Thoracic aorta (tissue), 2 donors: ENCODE data around the gene PDZRN3. TPM values are rescaled to one million over a fixed set of nuclear protein-coding genes. Genes with fewer than 3 reads are reported as not detected.
A peak's percentile ranks its signal among the peaks of the same experiment; 100 is the strongest.

Source experiments
- ATAC-seq: fragments of 150-250 bp; one replicate; pipeline ENCODE4 v1.8.0; 2017; ENCODE audit warnings: low read depth; ENCODE audit not compliant: insufficient number of reproducible peaks, low FRiP score
- DNase-seq: peaks from one replicate; pipeline ENCODE4 v3.0.0-alpha.2; 2020; ENCODE audit warnings: low spot score
- H3K27ac ChIP-seq, 2 donors: fragments of 200-600 bp; sonication (generic); 1 replicate in 1 of 2; 2 replicates in 1 of 2; pipeline ENCODE4 v1.5.1; 2016; ENCODE audit warnings: mild to moderate bottlenecking in 2 of 2, moderate library complexity in 2 of 2
- H3K27me3 ChIP-seq: fragments of 200-600 bp; sonication (generic); replicated peaks from 2 replicates; pipeline ENCODE4 v1.6.0; 2016; ENCODE audit warnings: mild to moderate bottlenecking; ENCODE audit not compliant: insufficient read depth
- H3K36me3 ChIP-seq: fragments of 200-600 bp; sonication (generic); one replicate; pipeline ENCODE4 v1.5.1; 2016
- H3K4me1 ChIP-seq, 2 donors: fragments of 200-600 bp; sonication (generic); 1 replicate in 1 of 2; 2 replicates in 1 of 2; pipeline versions ENCODE4 v1.5.1 to v1.6.0; 2016; ENCODE audit warnings: low read depth in 2 of 2, mild to moderate bottlenecking in 1 of 2; ENCODE audit not compliant: control insufficient read depth in 1 of 2
- H3K4me3 ChIP-seq: fragments of 200-600 bp; sonication (generic); 2 replicates; pipeline ENCODE4 v1.5.1; 2016; ENCODE audit warnings: mild to moderate bottlenecking
- H3K9me3 ChIP-seq: fragments of 200-600 bp; sonication (generic); 2 replicates; pipeline ENCODE4 v1.5.1; 2016
- total RNA-seq, 2 donors: library from RNA; depleted of rRNA; stranded (reverse); fragments of >200 nt; gene quantifications; one replicate each; pipeline versions ENCODE4 v1.1.0 to v1.2.3, GENCODE V29; 2016
- TF ChIP-seq, protein P1 (sequence below): fragments of 200-600 bp; sonication (generic); IDR thresholded peaks from one replicate; pipeline ENCODE4 v1.5.1; 2019; ENCODE audit warnings: antibody characterized with exemption

The PDZRN3 gene
- total RNA-seq, 2 donors from 2014 or later: 140 to 166 TPM

DNA sequence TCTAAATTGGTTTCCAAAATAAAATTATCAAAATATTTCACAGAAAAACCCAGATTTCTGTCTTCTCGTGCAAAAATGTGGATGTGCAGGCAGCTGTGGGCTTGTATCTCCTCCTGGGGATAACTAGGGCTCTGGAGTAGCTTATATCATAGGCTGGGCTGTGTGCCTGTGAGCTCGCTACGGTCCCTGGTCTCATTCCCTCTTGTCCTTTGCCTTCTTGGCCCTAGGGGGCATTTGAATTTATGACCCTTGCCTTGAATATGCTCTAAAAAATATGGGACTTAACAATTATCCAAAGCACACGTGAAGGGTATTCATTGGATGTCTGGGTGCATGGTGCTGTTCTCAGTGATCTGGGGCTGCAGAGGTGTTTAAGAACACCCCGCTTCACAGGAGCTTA is 132.6 kb downstream of the PDZRN3 start:
- no peak overlapping the region for H3K4me3 ChIP-seq
- no peaks in the 10 kb centered on the region for H3K36me3 ChIP-seq
- DNase-seq (no peak), ATAC-seq (no peak)
- TF ChIP-seq, protein P1, sequence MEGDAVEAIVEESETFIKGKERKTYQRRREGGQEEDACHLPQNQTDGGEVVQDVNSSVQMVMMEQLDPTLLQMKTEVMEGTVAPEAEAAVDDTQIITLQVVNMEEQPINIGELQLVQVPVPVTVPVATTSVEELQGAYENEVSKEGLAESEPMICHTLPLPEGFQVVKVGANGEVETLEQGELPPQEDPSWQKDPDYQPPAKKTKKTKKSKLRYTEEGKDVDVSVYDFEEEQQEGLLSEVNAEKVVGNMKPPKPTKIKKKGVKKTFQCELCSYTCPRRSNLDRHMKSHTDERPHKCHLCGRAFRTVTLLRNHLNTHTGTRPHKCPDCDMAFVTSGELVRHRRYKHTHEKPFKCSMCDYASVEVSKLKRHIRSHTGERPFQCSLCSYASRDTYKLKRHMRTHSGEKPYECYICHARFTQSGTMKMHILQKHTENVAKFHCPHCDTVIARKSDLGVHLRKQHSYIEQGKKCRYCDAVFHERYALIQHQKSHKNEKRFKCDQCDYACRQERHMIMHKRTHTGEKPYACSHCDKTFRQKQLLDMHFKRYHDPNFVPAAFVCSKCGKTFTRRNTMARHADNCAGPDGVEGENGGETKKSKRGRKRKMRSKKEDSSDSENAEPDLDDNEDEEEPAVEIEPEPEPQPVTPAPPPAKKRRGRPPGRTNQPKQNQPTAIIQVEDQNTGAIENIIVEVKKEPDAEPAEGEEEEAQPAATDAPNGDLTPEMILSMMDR: no peak
- no peaks in the 10 kb centered on the region for H3K27me3 ChIP-seq
- H3K9me3 ChIP-seq: no peaks in the 10 kb centered on the region
- H3K27ac ChIP-seq: no peak overlapping the region
- H3K4me1 ChIP-seq: peaks cover 31 to 83% of the 10 kb centered on the region in 2 donors

DNA sequence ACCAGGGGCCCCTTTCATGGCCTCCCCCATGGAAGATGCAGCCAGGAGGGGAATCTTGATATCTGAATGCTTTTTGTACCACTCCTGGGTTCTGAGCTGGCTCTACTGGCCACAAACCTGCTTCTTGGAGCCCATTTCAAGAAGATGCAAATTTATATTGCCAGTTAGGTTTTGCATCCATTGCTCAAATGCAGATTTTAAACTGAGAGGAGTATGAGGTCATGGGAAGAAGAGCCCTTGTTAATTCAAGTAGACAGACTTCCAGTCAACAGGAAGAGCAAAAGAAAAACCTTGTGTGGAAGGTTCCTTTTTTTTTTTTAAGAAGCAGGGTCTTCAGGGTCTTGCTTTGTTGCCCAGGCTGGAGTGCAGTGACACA is 133.5 kb downstream of the PDZRN3 start:
- Histone ChIP-seq H3K4me1 (peaks cover 26 to 79% of the 10 kb centered on the region in 2 donors), H3K36me3 (no peaks in the 10 kb centered on the region), H3K27me3 (no peaks in the 10 kb centered on the region), H3K4me3 (no peak overlapping the region), H3K9me3 (no peaks in the 10 kb centered on the region), H3K27ac (peak overlapping the region in 1 of 2 donors; percentile 29)
- DNase-seq: no peak
- no peak for ATAC-seq
- TF ChIP-seq, protein P1: no peak

DNA sequence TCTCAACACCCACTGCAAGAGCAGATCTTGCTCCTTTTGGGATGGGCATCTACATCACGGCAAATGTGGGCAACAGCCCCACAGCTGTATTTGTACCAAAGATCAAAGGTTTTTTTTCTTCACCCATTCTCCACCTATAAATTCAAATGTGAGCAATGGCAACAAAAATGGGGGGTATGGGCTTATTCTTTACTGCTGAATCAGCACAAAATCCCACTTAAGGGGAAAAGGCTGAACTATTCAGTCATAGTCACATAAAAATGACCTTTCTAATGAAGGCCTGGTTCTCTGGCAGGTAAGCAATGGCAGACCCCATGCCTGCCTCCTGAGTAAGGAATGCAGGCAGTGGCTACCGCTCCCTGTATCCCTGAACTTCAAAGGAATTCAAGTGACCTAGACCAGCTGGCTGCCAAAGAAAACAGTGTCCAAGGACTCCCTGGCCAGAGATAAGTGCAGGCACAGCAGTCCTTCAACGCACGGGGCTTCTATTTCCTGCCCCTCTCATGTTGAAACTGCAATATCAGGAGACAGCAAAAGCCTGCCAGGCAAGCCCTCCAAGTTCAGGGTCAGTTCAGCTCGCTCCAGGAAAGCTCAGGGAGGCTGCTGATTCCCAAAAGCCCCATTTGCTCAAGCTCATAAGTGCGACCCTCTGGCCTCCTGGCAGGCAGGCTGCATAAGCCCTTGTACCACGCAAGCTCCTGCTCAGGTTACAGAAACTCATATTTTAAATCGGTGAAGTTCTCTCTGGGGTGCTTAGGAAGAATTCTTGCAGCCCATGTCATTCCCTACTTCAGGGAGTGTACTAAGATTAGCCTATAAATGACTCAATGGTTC is 134.1 kb downstream of the PDZRN3 start:
- TF ChIP-seq, protein P1: no peak
- ATAC-seq: no peak
- Histone ChIP-seq H3K27ac (peak overlapping the region in 1 of 2 donors; percentile 29), H3K27me3 (no peaks in the 10 kb centered on the region), H3K36me3 (no peaks in the 10 kb centered on the region), H3K4me1 (peaks cover 30 to 80% of the 10 kb centered on the region in 2 donors), H3K4me3 (no peak overlapping the region), H3K9me3 (no peaks in the 10 kb centered on the region)
- no peak for DNase-seq

DNA sequence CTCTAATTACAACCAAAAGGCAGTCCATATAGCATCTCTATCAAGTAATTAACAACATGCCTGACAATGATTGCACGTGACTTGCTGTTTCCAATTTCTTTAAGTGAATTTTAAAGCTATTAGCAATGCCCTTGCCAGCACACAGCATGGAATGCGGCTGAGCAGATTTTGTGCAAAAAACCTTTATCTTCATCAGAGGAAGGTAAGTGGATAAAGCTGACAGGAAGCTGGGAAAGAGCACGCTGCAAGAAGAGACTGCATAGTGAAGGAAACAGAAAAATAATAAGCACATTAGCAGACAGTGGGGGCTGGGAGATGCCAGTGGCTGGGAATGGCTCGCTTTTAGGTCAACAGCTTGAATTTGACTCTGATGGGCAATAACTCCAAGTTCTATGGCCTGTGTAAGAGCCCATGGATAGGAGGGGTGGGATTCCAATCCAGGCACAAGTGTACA is 138.8 kb downstream of the PDZRN3 start:
- DNase-seq (no peak), ATAC-seq (no peak)
- H3K9me3 ChIP-seq: no peaks in the 10 kb centered on the region
- no peak overlapping the region for H3K4me3 ChIP-seq
- peaks cover 16 to 62% of the 10 kb centered on the region in 2 donors for H3K4me1 ChIP-seq
- H3K27ac ChIP-seq: no peak overlapping the region
- H3K36me3 ChIP-seq: no peaks in the 10 kb centered on the region
- H3K27me3 ChIP-seq: no peaks in the 10 kb centered on the region
- TF ChIP-seq, protein P1: no peak

DNA sequence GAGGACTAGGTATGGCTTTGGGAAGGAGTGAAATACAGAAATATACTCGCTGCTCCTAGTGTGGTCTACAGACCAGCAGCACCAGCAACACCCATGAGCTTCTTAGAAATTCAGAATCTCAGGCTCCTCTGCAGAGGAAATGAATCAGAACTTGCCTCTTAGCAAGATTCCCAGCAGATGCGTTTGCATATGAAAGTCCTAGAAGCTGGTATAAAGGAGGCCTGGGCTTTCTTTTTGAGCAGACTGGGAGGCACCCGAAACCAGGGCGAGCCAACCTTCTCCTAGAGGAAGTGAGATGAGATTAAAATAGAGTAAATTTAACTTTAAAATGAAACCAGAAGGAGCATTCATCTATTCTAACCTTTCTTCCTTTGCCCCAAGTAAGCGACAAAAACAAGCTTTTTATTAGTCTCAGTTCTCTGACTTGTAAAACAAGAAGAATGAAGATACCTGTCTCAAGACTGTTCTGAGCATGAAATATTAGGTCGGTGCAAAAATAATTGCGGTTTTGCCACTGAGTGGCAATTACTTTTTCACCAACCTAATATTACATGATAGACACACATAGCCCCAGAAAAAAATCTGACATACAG is 140.0 kb downstream of the PDZRN3 start:
- Histone ChIP-seq H3K36me3 (no peaks in the 10 kb centered on the region), H3K27me3 (no peaks in the 10 kb centered on the region), H3K9me3 (no peaks in the 10 kb centered on the region), H3K27ac (no peak overlapping the region), H3K4me1 (peaks cover 10 to 65% of the 10 kb centered on the region in 2 donors), H3K4me3 (no peak overlapping the region)
- no peak for DNase-seq
- peak; percentile 37 for ATAC-seq
- TF ChIP-seq, protein P1: no peak
